GM12892 (cell line): ENCODE measurements around the gene CTBP2.
"Not testable (repeated sequence)": the region's sequence is repeated elsewhere in the genome, so short reads cannot be mapped to it uniquely, and the experiment has no call there.

Experiments
- DNase-seq: peaks from one replicate; pipeline ENCODE4 v3.0.0; 2011; ENCODE audit not compliant: insufficient read length
- FAIRE-seq: peaks from 2 replicates; lab custom pipeline; 2011; peaks lifted over from hg19 to GRCh38; lab: Jason Lieb, UNC
- POLR2A ChIP-seq: IDR thresholded peaks from 2 replicates; pipeline ENCODE4 v1.6.1; 2011; ENCODE audit warnings: low read depth, low read length, control low read depth
- POLR2AphosphoS5 ChIP-seq: IDR thresholded peaks from 2 replicates; pipeline ENCODE4 v1.6.1; 2011; ENCODE audit warnings: low read depth, low read length, control low read depth
- TAF1 ChIP-seq: IDR thresholded peaks from 2 replicates; pipeline ENCODE4 v1.6.1; 2011; ENCODE audit warnings: low read depth, mild to moderate bottlenecking, control low read depth, low read length, borderline replicate concordance

Gene CTBP2

GRCh38 chr10:125060026-125060425, 100.3 kb downstream of the CTBP2 start:
- FAIRE-seq (no peak), DNase-seq (no peak)
- TF ChIP-seq TAF1 (no peak), POLR2AphosphoS5 (no peak), POLR2A (no peak)

GRCh38 chr10:125059348-125059747, 101.0 kb downstream of the CTBP2 start:
- not testable (repeated sequence) for DNase-seq, FAIRE-seq

GRCh38 chr10:125057158-125058001, 103.0 kb downstream of the CTBP2 start:
- no peak for FAIRE-seq
- no peak for DNase-seq
- TF ChIP-seq TAF1 (no peak), POLR2A (no peak), POLR2AphosphoS5 (no peak)

GRCh38 chr10:125056161-125057132, 103.9 kb downstream of the CTBP2 start:
- FAIRE-seq, result no peak
- no peak for TF ChIP-seq POLR2A
- TF ChIP-seq TAF1, result no peak
- no peak for TF ChIP-seq POLR2AphosphoS5
- no peak for DNase-seq

GRCh38 chr10:125055446-125055845, 104.9 kb downstream of the CTBP2 start:
- DNase-seq (no peak), FAIRE-seq (no peak)
- TF ChIP-seq TAF1 (no peak), POLR2A (no peak), POLR2AphosphoS5 (no peak)

- FAIRE-seq, result no peak
- TF ChIP-seq POLR2A, result no peak
- no peak for TF ChIP-seq POLR2AphosphoS5
- no peak for TF ChIP-seq TAF1
- DNase-seq, result no peak
Observed at GRCh38 chr10:125054669-125055268, 105.6 kb downstream of the CTBP2 start.

- FAIRE-seq (no peak), DNase-seq (no peak)
- no peak for TF ChIP-seq TAF1
- no peak for TF ChIP-seq POLR2A
- TF ChIP-seq POLR2AphosphoS5, result no peak
Observed at GRCh38 chr10:125054216-125054615, 106.1 kb downstream of the CTBP2 start.

GRCh38 chr10:125052146-125052545, 108.2 kb downstream of the CTBP2 start:
- no peak for FAIRE-seq
- TF ChIP-seq POLR2AphosphoS5 (no peak), POLR2A (no peak), TAF1 (no peak)
- DNase-seq, result no peak

- TF ChIP-seq POLR2A (no peak), TAF1 (no peak), POLR2AphosphoS5 (no peak)
- DNase-seq (no peak), FAIRE-seq (no peak)
Observed at GRCh38 chr10:125050383-125050782, 110.0 kb downstream of the CTBP2 start.

- no peak for TF ChIP-seq POLR2A
- TF ChIP-seq POLR2AphosphoS5, result no peak
- TF ChIP-seq TAF1, result no peak
- no peak for FAIRE-seq
- DNase-seq, result no peak
Observed at GRCh38 chr10:125049216-125049881, 111.0 kb downstream of the CTBP2 start.
